ENCODE data around the gene CRELD1. TPM values are rescaled to one million over a fixed set of nuclear protein-coding genes. Genes with fewer than 3 reads are reported as not detected.

The CRELD1 gene
- total and polyA plus RNA-seq, 2 of the 13 experiments (the other 11 are each of a cell fraction or from before 2014, with no cell fraction given), result 27.1 to 61.9 TPM

GRCh38 chr3:9915254-9916141, 18.1 kb upstream of the CRELD1 start (continued):
- TF ChIP-seq SMYD3 (CRISPR knock-in tag; IDR thresholded peaks at IDR 0.05) (peak; percentile 33; the same call in 1 of the 2 replicates), ZNF282 (IDR thresholded peaks at IDR 0.05; ENCODE audit: partially characterized antibody) (no peak), ZNF546 (CRISPR knock-in tag; conservative IDR thresholded peaks at IDR 0.05) (peak; percentile 62; the same call in 1 of the 2 replicates), NFYC (CRISPR knock-in tag; IDR thresholded peaks at IDR 0.05) (no peak), MTF2 (CRISPR knock-in tag; IDR thresholded peaks at IDR 0.05; ENCODE audit: borderline replicate concordance) (0 out of 2 replicates have a peak, but pooled peaks have one; percentile 19), USF2 (IDR thresholded peaks at IDR 0.05; ENCODE audit: low read depth, low read length) (no peak), USF2 (CRISPR knock-in tag; IDR thresholded peaks at IDR 0.05; ENCODE audit: borderline replicate concordance) (no peak), ZNF782 (CRISPR knock-in tag; IDR thresholded peaks at IDR 0.05; ENCODE audit: borderline replicate concordance) (no peak; the same call in 1 of the 2 replicates), NONO (IDR thresholded peaks at IDR 0.05) (no peak), NONO (CRISPR knock-in tag; conservative IDR thresholded peaks at IDR 0.05) (peak; percentile 67), THYN1 (CRISPR knock-in tag; IDR thresholded peaks at IDR 0.05; ENCODE audit: borderline replicate concordance, low read depth) (no peak), ISX (CRISPR knock-in tag; conservative IDR thresholded peaks at IDR 0.05) (peak; percentile 36; the same call in 1 of the 2 replicates), ATAD3A (CRISPR knock-in tag; IDR thresholded peaks at IDR 0.05) (0 out of 2 replicates have a peak, but pooled peaks have one; percentile 37), TFAP4 (IDR thresholded peaks at IDR 0.05; ENCODE audit: borderline replicate concordance, low read depth) (peak; percentile 52; the same call in 1 of the 2 replicates), MAX (IDR thresholded peaks at IDR 0.05) (peak; percentile 98), FOSL2 (CRISPR knock-in tag; IDR thresholded peaks at IDR 0.05) (0 out of 2 replicates have a peak, but pooled peaks have one; percentile 5), ZNF3 (CRISPR knock-in tag; IDR thresholded peaks at IDR 0.05) (no peak), NAIF1 (CRISPR knock-in tag; IDR thresholded peaks at IDR 0.05; ENCODE audit: borderline replicate concordance) (peak; percentile 79; the same call in 1 of the 2 replicates), ZSCAN20 (CRISPR knock-in tag; IDR thresholded peaks at IDR 0.05; ENCODE audit: borderline replicate concordance) (peak; percentile 64), ZSCAN12 (CRISPR knock-in tag; IDR thresholded peaks at IDR 0.05) (peak; percentile 67; the same call in 1 of the 2 replicates), FOXC1 (CRISPR knock-in tag; IDR thresholded peaks at IDR 0.05; ENCODE audit: borderline replicate concordance) (peak; percentile 10; the same call in 1 of the 2 replicates), ZKSCAN8 (CRISPR knock-in tag; IDR thresholded peaks at IDR 0.05; ENCODE audit: borderline replicate concordance) (no peak), ERF (CRISPR knock-in tag; IDR thresholded peaks at IDR 0.05) (peak; percentile 62), ZGPAT (CRISPR knock-in tag; IDR thresholded peaks at IDR 0.05) (peak; percentile 41; the same call in 1 of the 2 replicates), ZSCAN25 (CRISPR knock-in tag; IDR thresholded peaks at IDR 0.05) (peak; percentile 99), NFIB (CRISPR knock-in tag; IDR thresholded peaks at IDR 0.05; ENCODE audit: borderline replicate concordance) (no peak), ZNF891 (CRISPR knock-in tag; IDR thresholded peaks at IDR 0.05) (peak; percentile 93)
